HepG2 (cell line): ENCODE data around the gene JMJD1C. TPM values are rescaled to one million over a fixed set of nuclear protein-coding genes. Genes with fewer than 3 reads are reported as not detected.

Experiments used
- ATAC-seq: fragments of 200-7000 bp; cut with Tn5 transposase; 3 replicates; pipeline ENCODE4 v1.9.1; 2020; ENCODE audit warnings: mild to moderate bottlenecking, moderate library complexity
- BruUV-seq: library from RNA; stranded (reverse); fragments of 400-500 nt; replicated peaks from 2 replicates; lab custom pipeline; 2021; lab: Mats Ljungman, UMichigan
- CTCF ChIA-PET: fragments of 300-600 bp; formaldehyde crosslinking; extraction: SDS; loops from one replicate; lab custom pipeline; 2021; ENCODE audit warnings: low total read pairs, inconsistent platforms, low intra/inter-chr PET ratio; lab: Yijun Ruan, JAX
- POLR2A ChIA-PET: fragments of 350-600 bp; sonication (Branson Sonifier 250); formaldehyde crosslinking; loops from one replicate; lab custom pipeline; 2020; ENCODE audit warnings: antibody characterized with exemption, inconsistent platforms; lab: Yijun Ruan, JAX
- DNase-seq: peaks from one replicate; pipeline ENCODE4 v3.0.0-alpha.2; 2015; ENCODE audit warnings: low spot score
- FAIRE-seq: peaks from 3 replicates; lab custom pipeline; 2011; peaks lifted over from hg19 to GRCh38; lab: Jason Lieb, UNC
- H2AFZ ChIP-seq: one replicate; pipeline ENCODE4 v1.6.1; 2011; ENCODE audit warnings: low read length, inconsistent platforms
- H3K27ac ChIP-seq: fragments of 300-600 bp; 3 replicates; pipeline ENCODE4 v1.8.0; 2011; ENCODE audit warnings: mixed run types, mild to moderate bottlenecking, mixed read lengths, low read length, inconsistent platforms; ENCODE audit not compliant: insufficient read depth; ENCODE audit errors: extremely low read length
- H3K27me3 ChIP-seq, 2 experiments: fragments of 200-600 bp in 1 of 2; 2 replicates in 1 of 2; 3 replicates in 1 of 2; pipeline versions ENCODE4 v1.6.0 to v1.8.0; 2011; ENCODE audit warnings: low read length in 2 of 2, mild to moderate bottlenecking in 2 of 2, moderate library complexity in 2 of 2, inconsistent platforms in 1 of 2; ENCODE audit not compliant: insufficient read depth in 2 of 2, control insufficient read depth in 1 of 2
- H3K36me3 ChIP-seq, 2 experiments: fragments of 200-600 bp in 1 of 2; replicated peaks in 1 of 2; 2 replicates in 1 of 2; 3 replicates in 1 of 2; pipeline versions ENCODE4 v1.5.1 to v1.8.0; 2011; ENCODE audit warnings: low read length in 2 of 2, inconsistent platforms in 1 of 2; ENCODE audit not compliant: insufficient read depth in 2 of 2, control insufficient read depth in 1 of 2
- H3K4me1 ChIP-seq: 2 replicates; pipeline ENCODE4 v1.5.1; 2012; ENCODE audit warnings: low read length, inconsistent platforms; ENCODE audit not compliant: insufficient read depth
- H3K4me2 ChIP-seq: 2 replicates; pipeline ENCODE4 v1.6.0; 2011; ENCODE audit warnings: low read depth, low read length, inconsistent platforms
- H3K4me3 ChIP-seq, 3 experiments: fragments of 200-600 bp in 1 of 3; sonication (generic), shearing (Covaris generic) in 1 of 3; replicated peaks in 1 of 3; 2 replicates each; pipeline ENCODE4 v1.5.1; 2011 to 2016; ENCODE audit warnings: low read length in 3 of 3, inconsistent platforms in 2 of 3, low read depth in 2 of 3, mild to moderate bottlenecking in 2 of 3, control low read depth in 1 of 3, mixed read lengths in 1 of 3; ENCODE audit not compliant: insufficient read depth in 1 of 3
- H3K79me2 ChIP-seq: one replicate; pipeline ENCODE4 v1.6.1; 2011; ENCODE audit warnings: low read length, inconsistent platforms; ENCODE audit not compliant: insufficient read depth
- H3K9ac ChIP-seq: 2 replicates; pipeline ENCODE4 v1.6.0; 2011; ENCODE audit warnings: mild to moderate bottlenecking, low read depth, low read length, inconsistent platforms; ENCODE audit not compliant: insufficient read depth
- H3K9me3 ChIP-seq: 2 replicates; pipeline ENCODE4 v1.5.1; 2012; ENCODE audit warnings: mild to moderate bottlenecking, low read length
- H4K20me1 ChIP-seq: 2 replicates; pipeline ENCODE4 v1.6.0; 2011; ENCODE audit warnings: inconsistent platforms, mild to moderate bottlenecking, low read length, moderate library complexity; ENCODE audit not compliant: insufficient read depth
- HNRNPLL ChIP-seq: fragments of 200-400 bp; formaldehyde crosslinking; IDR thresholded peaks from 2 replicates; pipeline ENCODE4 v1.6.1; 2017; ENCODE audit warnings: mild to moderate bottlenecking, low read depth, low read length; ENCODE audit not compliant: poor library complexity, severe bottlenecking
- MATR3 ChIP-seq: sonication (generic); formaldehyde crosslinking; IDR thresholded peaks from 2 replicates; pipeline ENCODE4 v1.4.0; 2020; ENCODE audit warnings: missing genetic modification reagents
- RBM22 ChIP-seq: fragments of 200-400 bp; formaldehyde crosslinking; optimal IDR thresholded peaks from 2 replicates; pipeline ENCODE3; 2017; ENCODE audit warnings: mild to moderate bottlenecking, low read length, moderate library complexity
- ZIK1 ChIP-seq: sonication (generic); formaldehyde crosslinking; IDR thresholded peaks from 2 replicates; pipeline ENCODE4 v1.5.0; 2020; ENCODE audit warnings: mild to moderate bottlenecking, low read depth, missing genetic modification reagents, borderline replicate concordance
- ZMYM3 ChIP-seq: sonication (generic); formaldehyde crosslinking; IDR thresholded peaks from 2 replicates; pipeline ENCODE4 v1.5.1; 2020; ENCODE audit warnings: mild to moderate bottlenecking, missing genetic modification reagents
- WGBS: methylation state at CpG from one replicate; pipeline ENCODE4 v1.1.6; 2017; ENCODE audit warnings: low lambda C conversion rate; 5-methylcytosine and 5-hydroxymethylcytosine counted together
- in situ Hi-C: cut with HindIII; loops from 2 replicates; pipeline ENCODE4 v1.10.0; 2017; ENCODE audit warnings: low pct_unique_long_range_greater_than_20kb; ENCODE audit not compliant: extremely low pct_ligation_motif_present
- intact Hi-C: fragments of 100-400 bp; cut with micrococcal nuclease; formaldehyde crosslinking; loops from one replicate; pipeline ENCODE4 v1.10.0; 2022; ENCODE audit not compliant: unreplicated experiment
- polyA plus RNA-seq, 8 experiments: library from polyadenylated mRNA; depleted of rRNA in 3 of 8; stranded (reverse) in 7 of 8; unstranded in 1 of 8; fragments of >200 nt; fragmentation: Illumina TruSeq in 4 of 8; extraction: Trizol in 4 of 8; gene quantifications; 2 replicates each; pipeline versions ENCODE4 v1.2.1 to v1.2.3, GENCODE V29; 2011 to 2016; ENCODE audit warnings: low read depth in 4 of 8, missing spikeins in 1 of 8, mixed read lengths in 1 of 8; ENCODE audit not compliant: insufficient read depth in 1 of 8
- total RNA-seq, 5 experiments: library from RNA; depleted of rRNA; stranded (reverse); fragments of >200 nt; fragmentation: Illumina TruSeq; extraction: Trizol; gene quantifications; 2 replicates each; pipeline ENCODE4 v1.2.3, GENCODE V29; 2016; ENCODE audit warnings: low read depth in 1 of 5
- TF ChIP-seq, protein P1 (sequence below): sonication (generic); formaldehyde crosslinking; IDR thresholded peaks from 2 replicates; pipeline ENCODE4 v1.8.0; 2023; ENCODE audit warnings: mild to moderate bottlenecking, missing genetic modification reagents
- TF ChIP-seq, protein P2 (sequence below): sonication (generic); formaldehyde crosslinking; IDR thresholded peaks from 2 replicates; pipeline ENCODE4 v1.8.1; 2023; ENCODE audit warnings: mild to moderate bottlenecking, moderate library complexity, missing genetic modification reagents

Gene JMJD1C
- total and polyA plus RNA-seq, 2 of the 13 experiments (the other 11 are each of a cell fraction or from before 2014, with no cell fraction given) = 42.3 to 42.7 TPM

DNA sequence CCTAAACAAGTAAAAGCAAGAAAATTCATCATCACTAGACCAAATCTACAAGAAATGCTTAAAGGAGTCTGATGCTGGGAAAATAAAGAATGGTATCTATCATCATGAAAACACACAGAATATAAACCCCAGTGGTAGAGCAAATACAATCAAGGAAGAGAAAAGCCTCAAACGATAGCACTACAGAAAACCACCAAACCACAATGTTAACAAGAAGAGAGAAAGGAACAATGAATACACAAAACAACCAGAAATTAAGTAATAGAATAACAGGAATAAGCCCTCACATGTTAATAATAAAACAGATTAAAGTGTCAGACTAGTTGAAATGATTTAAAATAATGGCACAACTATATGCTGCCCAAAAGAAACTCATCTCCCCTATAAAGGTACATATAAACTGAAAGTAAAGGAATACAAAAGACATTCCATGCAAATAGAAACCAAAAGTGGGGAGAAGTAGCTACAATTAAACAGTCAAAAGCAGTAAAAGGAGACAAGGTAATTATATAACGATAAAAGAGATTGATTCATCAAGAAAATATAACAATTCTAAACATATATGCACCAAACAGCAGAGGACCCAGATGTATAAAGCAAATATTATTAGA lies 77.3 kb downstream of the JMJD1C start:
- H3K9ac ChIP-seq = no peak overlapping the region
- no peak for TF ChIP-seq ZMYM3
- TF ChIP-seq RBM22 = no peak
- TF ChIP-seq, protein P1, sequence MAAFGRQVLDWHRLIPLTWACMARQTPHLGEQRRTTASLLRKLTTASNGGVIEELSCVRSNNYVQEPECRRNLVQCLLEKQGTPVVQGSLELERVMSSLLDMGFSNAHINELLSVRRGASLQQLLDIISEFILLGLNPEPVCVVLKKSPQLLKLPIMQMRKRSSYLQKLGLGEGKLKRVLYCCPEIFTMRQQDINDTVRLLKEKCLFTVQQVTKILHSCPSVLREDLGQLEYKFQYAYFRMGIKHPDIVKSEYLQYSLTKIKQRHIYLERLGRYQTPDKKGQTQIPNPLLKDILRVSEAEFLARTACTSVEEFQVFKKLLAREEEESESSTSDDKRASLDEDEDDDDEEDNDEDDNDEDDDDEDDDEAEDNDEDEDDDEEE (CRISPR knock-in tag) = no peak
- TF ChIP-seq ZIK1 (CRISPR knock-in tag) = no peak
- TF ChIP-seq, protein P2, sequence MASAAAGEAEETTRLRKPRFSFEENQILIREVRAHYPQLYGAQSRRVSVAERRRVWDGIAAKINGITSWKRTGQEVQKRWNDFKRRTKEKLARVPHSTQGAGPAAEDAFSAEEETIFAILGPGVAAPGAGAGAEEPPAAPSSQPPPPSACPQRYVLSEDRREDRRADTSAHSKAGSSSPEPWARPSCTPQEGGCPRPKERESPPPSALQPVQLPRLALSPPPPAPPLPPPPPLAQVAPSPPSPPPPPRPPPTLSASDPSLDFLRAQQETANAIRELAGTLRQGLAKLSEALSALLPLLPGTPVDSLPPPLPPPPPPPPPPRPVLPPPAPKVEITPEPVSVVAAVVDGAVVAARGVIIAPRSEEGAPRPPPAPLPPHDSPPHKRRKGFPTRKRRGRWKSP (CRISPR knock-in tag) = no peak
- no peak for TF ChIP-seq MATR3 (CRISPR knock-in tag)
- TF ChIP-seq HNRNPLL = no peak
- ATAC-seq (no peak), DNase-seq (no peak), FAIRE-seq (no peak)
- H3K27ac ChIP-seq = no peak overlapping the region
- no peaks in the 10 kb centered on the region for H3K9me3 ChIP-seq
- no peak overlapping the region for H2AFZ ChIP-seq
- ChIA-PET POLR2A (no interaction called here), CTCF (no interaction called here)
- no peak overlapping the region for H3K4me2 ChIP-seq
- 96% methylated on average over 2 of the region's 2 CpGs for WGBS
- H3K4me3 ChIP-seq = no peak overlapping the region
- no peaks in the 10 kb centered on the region for H3K27me3 ChIP-seq
- in situ Hi-C loops = no loop called here
- H3K4me1 ChIP-seq = no peaks in the 10 kb centered on the region
- H3K36me3 ChIP-seq = no peaks in the 10 kb centered on the region
- intact Hi-C loops = no loop called here
- no TSS peak for BruUV-seq
- H4K20me1 ChIP-seq = 0 out of 2 replicates have a peak, but pooled peaks cover 4% of the 10 kb centered on the region
- peaks cover 85% of the 10 kb centered on the region for H3K79me2 ChIP-seq
